MG63 (cell line): ENCODE measurements around the gene NCBP3. TPM values are rescaled to one million over a fixed set of nuclear protein-coding genes. Genes with fewer than 3 reads are reported as not detected.
A peak's percentile ranks its signal among the peaks of the same experiment; 100 is the strongest.

ENCODE experiments used
- DNase-seq: peaks from one replicate; pipeline ENCODE4 v3.0.0-alpha.2; 2020
- H3K27me3 ChIP-seq: fragments of 250-450 bp; sonication (Bioruptor Pico); 2 replicates; pipeline ENCODE4 v1.5.1; 2020; ENCODE audit warnings: mild to moderate bottlenecking, moderate library complexity
- H3K36me3 ChIP-seq: fragments of 250-450 bp; sonication (Bioruptor Pico); 2 replicates; pipeline ENCODE4 v1.5.1; 2020; ENCODE audit warnings: mild to moderate bottlenecking, moderate library complexity
- H3K4me3 ChIP-seq: fragments of 250-450 bp; sonication (Bioruptor Pico); 2 replicates; pipeline ENCODE4 v1.5.1; 2020; ENCODE audit warnings: mild to moderate bottlenecking, moderate library complexity
- H3K9me3 ChIP-seq: fragments of 250-450 bp; sonication (Bioruptor Pico); 2 replicates; pipeline ENCODE4 v1.5.1; 2020; ENCODE audit warnings: mild to moderate bottlenecking, moderate library complexity
- total RNA-seq: library from RNA; depleted of rRNA; stranded (reverse); fragments of >200 nt; shearing (Covaris generic); gene quantifications from 2 replicates; pipeline ENCODE4 v1.2.3, GENCODE V29; 2014; ENCODE audit warnings: low replicate concordance

Gene NCBP3
- total RNA-seq, 1 experiment from 2014 or later = 6.6 TPM

DNA sequence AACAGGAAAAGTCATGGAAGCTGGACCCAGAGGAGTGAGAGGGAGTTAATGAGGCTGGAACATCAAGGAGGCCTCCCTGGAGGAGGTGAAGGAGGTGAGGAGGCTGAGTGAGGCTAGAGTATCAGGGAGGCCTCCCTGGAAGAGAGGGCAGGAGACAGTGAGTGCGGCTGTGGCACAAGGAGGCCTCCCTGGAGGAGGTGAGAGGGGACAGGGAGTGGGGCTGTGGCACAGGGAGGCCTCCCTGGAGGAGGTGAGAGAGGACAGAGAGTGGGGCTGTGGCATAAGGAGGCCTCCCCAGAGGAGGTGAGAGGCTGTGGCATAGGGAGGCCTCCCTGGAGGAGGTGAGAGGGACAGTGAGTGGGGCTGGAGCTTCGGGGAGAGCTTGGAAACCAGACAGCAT is 41.3 kb upstream of the NCBP3 start:
- DNase-seq = no peak
- no peaks in the 10 kb centered on the region for H3K27me3 ChIP-seq
- no peaks in the 10 kb centered on the region for H3K9me3 ChIP-seq
- H3K4me3 ChIP-seq = no peak overlapping the region
- peaks cover 5% of the 10 kb centered on the region; the same call in 1 of the 2 replicates for H3K36me3 ChIP-seq

DNA sequence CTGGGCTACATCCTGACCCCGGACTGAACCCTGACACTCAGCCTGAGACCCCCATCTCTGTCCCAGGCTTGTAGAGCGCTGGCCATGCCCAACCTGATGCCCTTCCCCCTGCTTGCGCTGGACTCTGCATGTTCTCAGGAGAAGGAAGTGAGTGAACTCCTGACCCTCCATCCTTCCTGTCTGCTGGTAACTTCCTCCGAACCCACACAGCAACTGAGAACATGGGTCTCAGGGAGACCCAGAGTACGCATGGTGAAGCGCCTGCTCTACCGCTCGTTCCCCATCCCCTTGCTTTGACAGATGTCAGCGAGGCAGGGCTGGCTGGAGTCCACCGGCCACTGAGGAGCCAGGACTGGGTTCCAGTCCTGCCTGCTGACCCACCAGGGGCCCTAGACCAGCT is 40.7 kb upstream of the NCBP3 start:
- Histone ChIP-seq H3K27me3 (no peaks in the 10 kb centered on the region), H3K4me3 (no peak overlapping the region), H3K9me3 (no peaks in the 10 kb centered on the region), H3K36me3 (peaks cover 5% of the 10 kb centered on the region; the same call in 1 of the 2 replicates)
- no peak for DNase-seq

DNA sequence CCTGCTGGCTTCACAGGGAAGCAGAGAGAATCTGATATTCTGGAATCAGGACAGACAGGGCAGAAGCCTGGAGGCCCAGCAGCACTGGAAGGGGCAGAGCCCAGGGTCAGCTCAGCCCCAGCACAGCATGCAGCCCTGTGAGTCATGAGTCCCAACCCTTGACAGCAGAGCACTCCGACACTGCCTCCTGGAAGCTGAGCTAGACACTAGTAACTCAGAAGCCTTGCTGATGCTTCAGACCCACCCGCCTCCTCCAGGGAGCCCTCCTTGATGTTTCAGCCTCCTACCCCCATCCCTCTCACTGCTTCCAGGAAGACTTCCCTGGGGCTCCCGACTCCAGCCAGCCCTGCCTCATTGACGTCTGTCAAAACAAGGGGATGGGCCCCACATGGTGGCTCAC is 39.9 kb upstream of the NCBP3 start:
- Histone ChIP-seq H3K27me3 (no peaks in the 10 kb centered on the region), H3K36me3 (peaks cover 5% of the 10 kb centered on the region; the same call in 1 of the 2 replicates), H3K9me3 (no peaks in the 10 kb centered on the region), H3K4me3 (no peak overlapping the region)
- DNase-seq = peak; percentile 87

DNA sequence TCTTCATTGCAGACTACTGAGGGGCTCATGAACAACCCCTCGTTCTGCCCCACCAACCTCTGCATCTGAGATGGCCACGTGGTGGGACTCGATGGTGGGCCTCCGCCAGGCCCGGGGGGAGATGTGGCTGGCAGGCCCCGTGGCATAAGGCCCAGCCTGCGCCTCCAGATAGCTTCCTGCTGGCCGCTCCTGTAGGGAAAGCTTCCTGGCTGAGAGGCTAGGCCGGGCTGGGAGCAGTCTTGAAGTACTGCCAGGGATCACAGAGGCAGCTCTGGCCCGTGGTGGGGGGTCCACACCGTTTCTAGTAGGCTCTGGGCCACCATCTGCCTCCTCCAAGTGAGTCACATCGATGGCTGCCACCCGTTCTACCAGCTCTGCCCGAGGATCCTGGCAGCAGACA is 39.2 kb upstream of the NCBP3 start:
- DNase-seq = peak; percentile 24
- no peaks in the 10 kb centered on the region for H3K9me3 ChIP-seq
- no peak overlapping the region for H3K4me3 ChIP-seq
- H3K36me3 ChIP-seq = peaks cover 5% of the 10 kb centered on the region; the same call in 1 of the 2 replicates
- no peaks in the 10 kb centered on the region for H3K27me3 ChIP-seq

DNA sequence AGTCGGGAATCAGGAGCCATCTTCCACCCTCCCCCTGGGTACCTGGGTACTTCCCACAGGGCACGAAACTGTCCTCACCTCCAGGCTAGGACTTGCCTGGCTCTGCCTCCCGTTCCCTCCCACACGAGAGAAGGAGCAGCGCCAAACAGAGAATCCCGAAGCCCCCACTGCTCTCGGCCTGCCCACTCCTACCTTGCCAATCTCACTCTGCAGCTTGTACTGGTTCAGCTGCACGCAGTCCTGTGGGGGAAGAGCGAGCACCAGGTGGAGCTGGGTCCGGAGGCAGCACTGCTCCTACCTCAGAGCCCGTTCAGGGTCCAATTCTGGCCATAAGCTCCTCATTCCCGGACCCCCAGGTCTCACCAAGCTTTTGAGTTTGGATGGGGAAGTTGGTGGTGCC is 38.1 kb upstream of the NCBP3 start:
- Histone ChIP-seq H3K4me3 (no peak overlapping the region), H3K36me3 (peaks cover 5% of the 10 kb centered on the region; the same call in 1 of the 2 replicates), H3K9me3 (no peaks in the 10 kb centered on the region), H3K27me3 (no peaks in the 10 kb centered on the region)
- no peak for DNase-seq

DNA sequence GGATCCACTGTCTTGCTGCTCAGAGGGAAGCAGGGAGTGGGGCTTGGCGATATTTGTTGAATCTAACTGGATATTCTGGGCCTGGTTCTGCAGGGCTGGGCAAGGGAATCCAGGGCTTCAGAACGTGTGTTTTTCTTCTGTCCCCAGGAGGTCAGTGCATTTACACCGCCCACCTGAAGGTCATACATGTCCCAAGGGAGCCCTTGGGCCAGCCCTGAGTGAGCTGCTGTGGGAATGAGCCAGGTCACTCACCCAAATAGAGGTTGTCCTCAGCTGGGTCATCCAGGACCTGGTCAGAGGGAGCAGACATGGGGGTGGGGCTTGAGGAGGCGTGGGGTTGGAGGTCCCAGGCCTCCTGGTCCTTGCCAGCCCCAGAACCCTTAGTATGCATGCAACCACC is 36.2 kb upstream of the NCBP3 start:
- DNase-seq = no peak
- H3K4me3 ChIP-seq = no peak overlapping the region
- no peaks in the 10 kb centered on the region for H3K27me3 ChIP-seq
- peaks cover 5% of the 10 kb centered on the region; the same call in 1 of the 2 replicates for H3K36me3 ChIP-seq
- no peaks in the 10 kb centered on the region for H3K9me3 ChIP-seq

DNA sequence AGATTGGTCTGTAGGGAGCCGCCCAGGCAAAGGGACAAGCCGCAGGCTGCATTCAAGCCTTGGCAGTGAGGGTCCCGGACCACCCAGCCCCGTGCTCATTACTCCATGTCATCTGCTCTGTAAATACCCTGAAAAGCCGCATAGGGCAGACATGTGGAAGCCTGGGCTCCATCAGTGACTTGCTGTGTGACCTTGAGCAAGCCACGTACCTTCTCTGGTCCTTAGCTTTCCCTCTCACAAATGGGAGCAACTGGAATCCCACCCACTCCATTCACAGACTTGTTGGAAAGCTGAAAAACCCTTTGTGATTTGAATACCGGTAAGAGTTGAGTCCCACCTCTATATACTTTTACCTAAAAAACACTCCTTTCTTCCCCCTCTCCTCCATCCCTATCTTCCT is 34.9 kb upstream of the NCBP3 start:
- Histone ChIP-seq H3K4me3 (no peak overlapping the region), H3K27me3 (no peaks in the 10 kb centered on the region), H3K36me3 (peaks cover 5% of the 10 kb centered on the region; the same call in 1 of the 2 replicates), H3K9me3 (no peaks in the 10 kb centered on the region)
- no peak for DNase-seq

DNA sequence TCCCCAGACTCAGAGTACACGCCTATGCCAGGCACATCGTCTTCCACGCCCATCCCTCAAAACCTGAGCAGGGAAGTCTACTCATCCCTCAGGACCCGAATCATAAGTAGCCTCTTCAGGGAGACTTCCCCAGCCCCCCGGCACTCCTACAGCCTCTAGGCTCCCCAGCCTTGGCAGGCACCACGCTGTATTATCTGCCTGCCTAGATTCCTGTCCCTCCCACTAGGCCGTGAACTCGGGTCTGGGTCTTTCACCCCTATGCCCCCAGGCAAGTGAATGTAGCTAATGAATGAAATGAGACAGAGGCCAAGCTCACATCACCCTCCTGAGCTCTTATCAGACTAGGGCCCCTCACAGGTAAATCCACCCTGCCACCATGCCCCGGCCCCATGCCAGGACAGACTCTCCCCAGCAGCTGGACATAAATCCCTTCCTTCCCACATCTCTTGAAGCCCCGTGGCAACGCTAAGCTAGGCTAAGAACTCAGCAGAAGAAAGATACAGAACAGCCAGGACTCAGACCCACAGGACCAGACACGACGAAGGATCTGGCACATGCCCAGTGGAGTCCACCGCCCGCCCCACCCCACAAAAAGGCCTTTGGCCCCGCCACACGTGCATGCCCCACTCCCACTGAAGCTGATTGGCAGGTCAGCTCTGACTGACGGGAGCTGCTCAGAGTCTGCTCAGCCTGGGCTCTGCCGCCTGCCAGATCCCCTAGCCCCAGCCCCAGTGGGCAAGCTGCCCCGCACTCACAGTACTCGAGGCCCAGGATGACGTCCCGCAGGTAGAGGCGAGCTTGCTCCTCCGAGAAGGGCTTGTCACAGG is 33.8 kb upstream of the NCBP3 start:
- Histone ChIP-seq H3K36me3 (peaks cover 5% of the 10 kb centered on the region; the same call in 1 of the 2 replicates), H3K27me3 (no peaks in the 10 kb centered on the region), H3K9me3 (no peaks in the 10 kb centered on the region), H3K4me3 (no peak overlapping the region)
- no peak for DNase-seq

DNA sequence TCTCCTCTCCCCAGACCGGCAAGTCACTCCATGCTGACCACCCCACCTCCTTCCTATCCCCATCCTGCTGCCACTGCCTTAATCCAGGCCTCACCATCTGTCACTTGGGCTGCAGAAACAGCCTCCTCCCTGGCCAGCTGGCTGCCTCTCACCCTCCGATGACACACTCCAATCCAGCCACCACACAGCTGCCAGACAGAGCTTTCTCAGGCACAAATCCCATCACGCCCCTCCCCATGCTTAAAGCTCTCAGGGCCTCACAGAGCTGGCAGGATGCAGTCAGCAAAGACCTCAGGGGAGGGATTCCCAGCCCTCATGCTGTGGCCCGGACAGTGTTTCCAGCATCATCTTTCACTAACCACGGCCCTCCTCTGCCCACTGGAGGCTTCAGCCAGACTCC is 33.1 kb upstream of the NCBP3 start:
- Histone ChIP-seq H3K4me3 (no peak overlapping the region), H3K9me3 (no peaks in the 10 kb centered on the region), H3K36me3 (peaks cover under 1% of the 10 kb centered on the region; the same call in 1 of the 2 replicates), H3K27me3 (no peaks in the 10 kb centered on the region)
- peak; percentile 84 for DNase-seq

DNA sequence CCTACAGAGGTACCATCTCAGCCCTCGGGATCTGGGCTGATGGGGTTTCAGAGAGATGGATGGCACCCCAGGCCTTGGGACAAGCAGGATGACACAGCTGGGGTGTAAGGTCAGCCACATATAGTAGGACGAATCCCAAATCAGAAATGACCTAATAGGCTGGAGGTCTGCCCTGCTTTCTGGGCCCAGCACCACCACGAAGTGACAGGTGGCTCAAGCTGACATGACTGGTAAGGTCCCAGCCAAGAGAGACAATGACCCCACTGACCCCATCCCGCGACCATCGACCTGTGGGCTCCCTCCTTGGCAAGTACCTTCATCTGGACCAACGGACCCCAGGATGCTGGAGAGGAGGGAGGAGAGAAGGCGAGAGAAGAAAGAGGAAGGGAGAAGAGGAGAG is 31.2 kb upstream of the NCBP3 start:
- Histone ChIP-seq H3K36me3 (no peaks in the 10 kb centered on the region; the same call in 1 of the 2 replicates), H3K9me3 (no peaks in the 10 kb centered on the region), H3K4me3 (no peak overlapping the region), H3K27me3 (no peaks in the 10 kb centered on the region)
- DNase-seq = no peak

DNA sequence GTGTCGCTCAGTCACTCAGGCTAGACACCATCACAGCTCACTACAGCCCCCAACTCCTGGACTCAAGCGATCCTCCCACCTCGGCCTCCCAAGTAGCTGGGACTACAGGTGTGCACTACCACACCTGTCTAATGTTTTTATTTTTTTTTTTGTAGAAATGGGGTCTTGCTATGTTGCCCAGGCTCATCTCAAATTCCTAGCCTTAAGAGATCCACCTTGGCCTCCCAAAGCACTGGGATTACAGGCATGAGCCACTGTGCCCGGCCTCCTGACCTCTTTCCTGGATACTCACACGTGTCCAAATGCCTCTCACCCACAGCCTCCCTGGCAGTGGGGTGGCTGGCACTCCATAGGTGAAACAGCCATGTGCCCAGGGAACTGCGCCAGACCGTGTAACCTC is 29.3 kb upstream of the NCBP3 start:
- Histone ChIP-seq H3K36me3 (no peaks in the 10 kb centered on the region; the same call in 1 of the 2 replicates), H3K4me3 (no peak overlapping the region), H3K9me3 (no peaks in the 10 kb centered on the region), H3K27me3 (no peaks in the 10 kb centered on the region)
- no peak for DNase-seq

DNA sequence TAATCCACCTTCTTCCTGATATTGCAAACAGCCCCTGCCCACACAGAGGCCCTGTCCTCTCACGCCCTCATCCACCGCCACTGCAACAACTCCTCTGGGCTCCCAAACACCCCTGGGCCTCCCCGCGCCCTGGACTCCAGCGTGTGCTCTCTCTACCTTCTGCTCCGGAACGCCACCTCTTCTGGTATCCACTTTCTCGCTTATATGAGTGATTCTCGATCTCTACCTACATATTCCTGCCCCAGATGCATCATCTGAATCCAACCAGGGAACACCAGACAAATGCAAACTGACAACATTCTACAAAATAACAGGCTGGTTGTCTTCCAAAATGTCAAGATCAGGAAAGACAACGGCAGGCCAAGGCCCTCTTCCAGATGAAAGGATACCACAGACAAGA is 27.8 kb upstream of the NCBP3 start:
- H3K36me3 ChIP-seq = no peaks in the 10 kb centered on the region; the same call in 1 of the 2 replicates
- no peak overlapping the region for H3K4me3 ChIP-seq
- DNase-seq = no peak
- no peaks in the 10 kb centered on the region for H3K9me3 ChIP-seq
- H3K27me3 ChIP-seq = no peaks in the 10 kb centered on the region

DNA sequence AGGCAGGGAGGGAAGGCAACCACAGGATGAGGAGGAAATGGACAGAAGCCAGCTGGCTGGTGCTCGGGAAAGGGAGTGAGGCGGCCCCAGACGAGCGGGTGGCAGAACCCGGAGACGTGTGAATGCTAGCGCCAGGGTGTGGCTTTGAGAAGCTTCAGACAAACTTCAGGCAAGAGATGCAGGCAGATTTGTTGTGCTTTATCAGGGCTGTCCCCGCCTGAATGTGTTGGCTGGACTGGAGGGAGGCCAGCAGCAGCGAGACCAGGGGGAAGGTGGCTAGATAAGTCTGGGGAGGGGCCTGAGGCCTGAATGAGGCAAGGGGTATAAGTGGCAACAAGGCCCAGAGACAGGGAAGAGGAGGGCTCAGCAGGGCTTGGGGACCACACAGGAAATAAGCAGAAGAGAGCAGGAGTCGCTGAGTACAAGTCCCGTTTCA is 24.8 kb upstream of the NCBP3 start:
- no peak overlapping the region for H3K4me3 ChIP-seq
- H3K9me3 ChIP-seq = no peaks in the 10 kb centered on the region
- H3K27me3 ChIP-seq = no peaks in the 10 kb centered on the region
- no peak for DNase-seq
- H3K36me3 ChIP-seq = no peaks in the 10 kb centered on the region; the same call in 1 of the 2 replicates

DNA sequence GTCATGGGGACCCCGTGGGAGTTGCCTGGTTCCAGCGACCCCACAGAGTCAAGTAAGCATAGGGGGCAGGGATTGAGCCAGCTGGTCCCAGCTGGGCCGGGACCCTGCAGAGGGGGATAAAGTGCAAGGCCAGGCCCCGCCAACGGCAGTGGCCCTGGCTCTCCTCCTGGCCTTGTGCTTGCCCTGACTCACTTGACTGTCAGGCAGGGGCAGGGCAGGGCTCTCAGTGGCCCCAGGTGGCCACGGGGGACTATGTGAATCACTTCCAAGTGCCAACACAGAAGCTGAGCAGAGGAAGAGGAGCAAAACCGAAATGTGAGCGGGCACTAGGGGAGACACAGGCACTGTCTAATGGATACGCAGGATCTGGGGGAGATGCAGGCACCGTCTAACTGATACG is 21.6 kb upstream of the NCBP3 start:
- H3K27me3 ChIP-seq = no peaks in the 10 kb centered on the region
- no peak for DNase-seq

DNA sequence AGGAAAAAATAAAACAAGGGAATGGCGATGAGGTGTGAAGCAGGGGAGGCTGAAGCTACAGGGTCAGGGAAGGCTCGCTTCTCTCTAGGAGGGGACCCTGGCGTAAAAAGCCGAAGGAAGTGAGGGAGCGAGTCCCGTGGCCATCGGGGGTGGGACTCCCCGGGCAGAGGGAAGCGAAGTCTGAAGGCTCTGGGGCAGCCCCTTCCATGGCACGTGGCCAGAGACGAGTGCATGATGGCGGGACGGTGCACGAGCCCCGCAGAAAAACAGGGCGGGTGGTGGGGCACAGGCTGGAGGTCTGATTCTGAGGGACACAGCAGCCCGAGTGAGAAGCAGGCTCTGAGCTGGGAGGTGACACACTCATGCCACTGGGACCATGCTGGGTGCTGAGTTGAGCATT is 21.1 kb upstream of the NCBP3 start:
- no peaks in the 10 kb centered on the region for H3K36me3 ChIP-seq

More for the DNA sequence above, 21.6 kb upstream of the NCBP3 start:
- no peaks in the 10 kb centered on the region for H3K36me3 ChIP-seq
- H3K9me3 ChIP-seq = no peaks in the 10 kb centered on the region
- no peak overlapping the region for H3K4me3 ChIP-seq

DNA sequence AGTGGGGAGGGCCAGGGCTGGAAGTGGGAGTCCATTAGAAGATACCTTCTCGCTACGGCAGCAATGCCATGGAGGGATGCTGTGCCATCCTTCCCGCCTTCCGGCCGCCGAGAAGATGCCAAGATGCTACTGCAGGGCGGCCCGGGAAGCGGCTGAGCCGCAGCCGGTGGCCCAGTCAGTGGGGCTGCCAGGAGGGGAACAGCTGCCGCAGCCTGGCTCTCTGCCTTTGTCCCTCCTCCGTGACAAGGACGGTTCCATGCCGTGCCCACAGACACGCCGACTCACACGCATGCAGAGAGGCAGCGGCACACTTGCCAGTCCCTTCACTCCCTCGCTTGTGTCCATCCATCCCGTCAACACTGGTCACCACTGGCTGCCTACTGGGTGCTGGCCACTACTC is 20.2 kb upstream of the NCBP3 start:
- no peaks in the 10 kb centered on the region for H3K9me3 ChIP-seq
- no peak overlapping the region for H3K4me3 ChIP-seq
- no peaks in the 10 kb centered on the region for H3K36me3 ChIP-seq
- no peaks in the 10 kb centered on the region for H3K27me3 ChIP-seq
- DNase-seq = no peak

More for the DNA sequence above, 21.1 kb upstream of the NCBP3 start:
- Histone ChIP-seq H3K27me3 (no peaks in the 10 kb centered on the region), H3K4me3 (no peak overlapping the region), H3K9me3 (no peaks in the 10 kb centered on the region)
- DNase-seq = no peak

DNA sequence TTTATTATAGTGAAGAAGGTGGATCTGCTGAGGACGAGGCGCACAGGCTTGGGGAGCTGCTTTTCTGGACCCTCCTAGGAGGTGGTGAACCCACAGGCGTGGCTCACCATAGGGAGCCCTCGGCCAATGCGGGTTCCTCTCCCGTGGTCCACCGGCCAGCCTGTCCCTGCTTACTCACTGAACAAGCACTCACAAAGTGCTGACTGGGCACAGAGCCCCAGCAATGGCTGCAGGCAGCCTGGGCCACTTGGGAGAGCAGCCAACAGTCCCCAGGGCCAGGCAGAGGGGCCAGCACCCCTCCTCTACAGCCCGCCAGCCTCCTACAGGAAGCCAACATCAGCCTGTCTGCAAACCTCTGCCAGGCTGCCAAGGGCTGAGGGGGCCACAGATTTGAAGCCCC is 19.1 kb upstream of the NCBP3 start:
- Histone ChIP-seq H3K27me3 (no peaks in the 10 kb centered on the region), H3K9me3 (no peaks in the 10 kb centered on the region), H3K36me3 (no peaks in the 10 kb centered on the region), H3K4me3 (no peak overlapping the region)
- peak; percentile 80 for DNase-seq

DNA sequence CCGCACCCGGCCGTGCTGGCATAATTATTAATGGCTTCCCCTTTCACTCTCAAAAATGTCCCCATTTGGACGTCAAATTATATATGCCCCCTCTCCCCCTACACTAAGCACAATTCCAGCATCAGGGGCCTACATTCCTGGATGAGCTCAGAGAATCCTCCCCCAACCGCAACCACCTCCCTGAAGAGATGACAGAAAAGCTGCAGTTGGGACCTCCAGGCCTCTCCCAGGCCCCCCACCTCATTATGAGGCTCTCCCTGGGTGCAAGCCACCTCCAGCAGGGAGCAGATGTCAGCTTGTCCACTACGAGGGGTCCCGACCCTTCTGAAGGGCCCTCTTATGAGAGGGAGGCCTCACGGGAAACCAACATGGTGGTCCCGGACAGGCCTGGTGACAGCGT is 18.5 kb upstream of the NCBP3 start:
- H3K36me3 ChIP-seq = no peaks in the 10 kb centered on the region
- DNase-seq = no peak
- no peak overlapping the region for H3K4me3 ChIP-seq
- no peaks in the 10 kb centered on the region for H3K27me3 ChIP-seq
- no peaks in the 10 kb centered on the region for H3K9me3 ChIP-seq
